IgD-negative memory B cell (primary cell): Measurements from ENCODE around the gene ATRIP. TPM values are rescaled to one million over a fixed set of nuclear protein-coding genes. Genes with fewer than 3 reads are reported as not detected.

Experiments used
- H3K27ac Mint-ChIP-seq, 3 donors: one replicate each; pipeline ENCODE4 v1.8.0; 2020 to 2022; ENCODE audit warnings: mild to moderate bottlenecking in 3 of 3, mixed read lengths in 3 of 3, moderate library complexity in 1 of 3
- H3K27me3 Mint-ChIP-seq: one replicate; pipeline ENCODE4 v1.8.0; 2021; ENCODE audit warnings: mixed read lengths
- H3K36me3 Mint-ChIP-seq: one replicate; pipeline ENCODE4 v1.8.0; 2020; ENCODE audit warnings: mild to moderate bottlenecking, mixed read lengths
- H3K4me1 Mint-ChIP-seq, 3 donors: one replicate each; pipeline ENCODE4 v1.8.0; 2020 to 2022; ENCODE audit warnings: mixed read lengths in 3 of 3, mild to moderate bottlenecking in 1 of 3
- H3K4me3 Mint-ChIP-seq, 4 donors: one replicate each; pipeline ENCODE4 v1.8.0; 2020 to 2022; ENCODE audit warnings: mild to moderate bottlenecking in 4 of 4, mixed read lengths in 4 of 4, moderate library complexity in 3 of 4
- H3K9me3 Mint-ChIP-seq, 3 donors: one replicate each; pipeline ENCODE4 v1.8.0; 2020 to 2021; ENCODE audit warnings: mixed read lengths in 3 of 3, mild to moderate bottlenecking in 1 of 3
- polyA plus RNA-seq: library from polyadenylated mRNA; unstranded; fragments of 300-500 nt; fragmentation: Illumina TruSeq; gene quantifications from one replicate; pipeline ENCODE4 v1.2.3, GENCODE V29; 2021

The ATRIP gene
- polyA plus RNA-seq, 1 donor from 2014 or later: 13.9 TPM

- Mint-ChIP-seq H3K27ac (no peak overlapping the region), H3K36me3 (peaks cover 4% of the 10 kb centered on the region), H3K9me3 (no peaks in the 10 kb centered on the region), H3K4me3 (no peak overlapping the region), H3K4me1 (peaks cover 9 to 22% (median 16%) of the 10 kb centered on the region in 3 donors), H3K27me3 (peaks cover under 1% of the 10 kb centered on the region)
These were observed 10.6 kb upstream of the ATRIP start for GRCh38 chr3:48435774-48436476.

GRCh38 chr3:48436477-48436787 lies 10.1 kb upstream of the ATRIP start:
- peaks cover 4% of the 10 kb centered on the region for H3K36me3 Mint-ChIP-seq
- no peak overlapping the region for H3K4me3 Mint-ChIP-seq
- H3K9me3 Mint-ChIP-seq: no peaks in the 10 kb centered on the region
- H3K27ac Mint-ChIP-seq: no peak overlapping the region
- H3K4me1 Mint-ChIP-seq: peaks cover 12 to 24% (median 18%) of the 10 kb centered on the region in 3 donors
- no peaks in the 10 kb centered on the region for H3K27me3 Mint-ChIP-seq

GRCh38 chr3:48436855-48437254 lies 9.7 kb upstream of the ATRIP start:
- H3K4me1 Mint-ChIP-seq: peaks cover 15 to 27% (median 20%) of the 10 kb centered on the region in 3 donors
- no peak overlapping the region for H3K4me3 Mint-ChIP-seq
- H3K36me3 Mint-ChIP-seq: peaks cover 3% of the 10 kb centered on the region
- H3K27me3 Mint-ChIP-seq: no peaks in the 10 kb centered on the region
- H3K27ac Mint-ChIP-seq: no peak overlapping the region
- no peaks in the 10 kb centered on the region for H3K9me3 Mint-ChIP-seq

GRCh38 chr3:48437812-48438211 lies 8.7 kb upstream of the ATRIP start:
- no peak overlapping the region for H3K4me3 Mint-ChIP-seq
- H3K27ac Mint-ChIP-seq: peak overlapping the region in 1 of 3 donors; percentile 40
- peaks cover 2% of the 10 kb centered on the region for H3K36me3 Mint-ChIP-seq
- peaks cover 20 to 30% (median 20%) of the 10 kb centered on the region in 3 donors for H3K4me1 Mint-ChIP-seq
- H3K9me3 Mint-ChIP-seq: no peaks in the 10 kb centered on the region
- H3K27me3 Mint-ChIP-seq: no peaks in the 10 kb centered on the region

GRCh38 chr3:48439820-48440589 lies 6.5 kb upstream of the ATRIP start, which contains the start of the genes CCDC51 and TMA7:
Gene CCDC51, minus strand, starts transcription at chr3:48440119. Its CDS starts 4,991 bp downstream, at chr3:48435128.
Gene TMA7, plus strand, starts transcription at chr3:48440257. Its CDS starts 40 bp downstream, at chr3:48440297.
- peak within 1 kb of the TSS; percentile 92 to 100 (median 95) for H3K4me3 Mint-ChIP-seq
- H3K4me1 Mint-ChIP-seq: peaks cover 20 to 32% (median 20%) of the 10 kb centered on the region in 3 donors
- no peaks in the 10 kb centered on the region for H3K27me3 Mint-ChIP-seq
- H3K27ac Mint-ChIP-seq: peak within 1 kb of the TSS; percentile 88 to 99 (median 97)
- H3K9me3 Mint-ChIP-seq: no peaks in the 10 kb centered on the region
- peaks cover 2% of the 10 kb centered on the region for H3K36me3 Mint-ChIP-seq

GRCh38 chr3:48440590-48440958 lies 6.0 kb upstream of the ATRIP start:
- Mint-ChIP-seq H3K9me3 (no peaks in the 10 kb centered on the region), H3K4me1 (peaks cover 22 to 34% (median 23%) of the 10 kb centered on the region in 3 donors), H3K36me3 (peaks cover 2% of the 10 kb centered on the region), H3K4me3 (peak overlapping the region; percentile 92 to 100 (median 95)), H3K27ac (peak overlapping the region; percentile 88 to 99 (median 97)), H3K27me3 (no peaks in the 10 kb centered on the region)

- H3K27me3 Mint-ChIP-seq: no peaks in the 10 kb centered on the region
- peak overlapping the region in 2 of 3 donors; percentile 88 to 99 for H3K27ac Mint-ChIP-seq
- peaks cover 33 to 41% (median 34%) of the 10 kb centered on the region in 3 donors for H3K4me1 Mint-ChIP-seq
- peak overlapping the region; percentile 76 to 100 (median 92) for H3K4me3 Mint-ChIP-seq
- no peaks in the 10 kb centered on the region for H3K9me3 Mint-ChIP-seq
- peaks cover 2% of the 10 kb centered on the region for H3K36me3 Mint-ChIP-seq
These were observed 4.6 kb upstream of the ATRIP start for GRCh38 chr3:48441940-48442339.

- H3K27me3 Mint-ChIP-seq: no peaks in the 10 kb centered on the region
- H3K36me3 Mint-ChIP-seq: no peaks in the 10 kb centered on the region
- peak overlapping the region; percentile 93 to 96 (median 95) for H3K27ac Mint-ChIP-seq
- H3K4me1 Mint-ChIP-seq: peaks cover 30 to 37% (median 32%) of the 10 kb centered on the region in 3 donors
- H3K4me3 Mint-ChIP-seq: peak overlapping the region; percentile 89 to 99 (median 94)
- no peaks in the 10 kb centered on the region for H3K9me3 Mint-ChIP-seq
These were observed 1.2 kb upstream of the ATRIP start for GRCh38 chr3:48445277-48445882.

GRCh38 chr3:48446043-48446424 lies 503 bp upstream of the ATRIP start:
- Mint-ChIP-seq H3K4me1 (peaks cover 30 to 33% (median 32%) of the 10 kb centered on the region in 3 donors), H3K27ac (peak overlapping the region; percentile 93 to 96 (median 95)), H3K36me3 (no peaks in the 10 kb centered on the region), H3K27me3 (no peaks in the 10 kb centered on the region), H3K9me3 (no peaks in the 10 kb centered on the region), H3K4me3 (peak overlapping the region; percentile 89 to 99 (median 94))

GRCh38 chr3:48451270-48451669 lies 4.7 kb downstream of the ATRIP start:
- H3K4me3 Mint-ChIP-seq: no peak overlapping the region
- no peak overlapping the region for H3K27ac Mint-ChIP-seq
- no peaks in the 10 kb centered on the region for H3K36me3 Mint-ChIP-seq
- no peaks in the 10 kb centered on the region for H3K9me3 Mint-ChIP-seq
- peaks cover 12 to 15% (median 14%) of the 10 kb centered on the region in 3 donors for H3K4me1 Mint-ChIP-seq
- no peaks in the 10 kb centered on the region for H3K27me3 Mint-ChIP-seq

- no peak overlapping the region for H3K4me3 Mint-ChIP-seq
- no peaks in the 10 kb centered on the region for H3K9me3 Mint-ChIP-seq
- H3K4me1 Mint-ChIP-seq: no peaks in the 10 kb centered on the region
- peaks cover 1% of the 10 kb centered on the region for H3K36me3 Mint-ChIP-seq
- H3K27ac Mint-ChIP-seq: no peak overlapping the region
- H3K27me3 Mint-ChIP-seq: no peaks in the 10 kb centered on the region
These were observed 9.9 kb downstream of the ATRIP start for GRCh38 chr3:48456456-48456855.

- Mint-ChIP-seq H3K4me1 (no peaks in the 10 kb centered on the region), H3K36me3 (peaks cover 1% of the 10 kb centered on the region), H3K27me3 (no peaks in the 10 kb centered on the region), H3K9me3 (no peaks in the 10 kb centered on the region), H3K4me3 (no peak overlapping the region), H3K27ac (peak overlapping the region in 1 of 3 donors; percentile 65)
These were observed 12.8 kb downstream of the ATRIP start for GRCh38 chr3:48459331-48459730.

GRCh38 chr3:48459773-48460516 lies 13.4 kb downstream of the ATRIP start:
- no peaks in the 10 kb centered on the region for H3K27me3 Mint-ChIP-seq
- H3K4me1 Mint-ChIP-seq: no peaks in the 10 kb centered on the region
- no peak overlapping the region for H3K4me3 Mint-ChIP-seq
- no peaks in the 10 kb centered on the region for H3K9me3 Mint-ChIP-seq
- H3K27ac Mint-ChIP-seq: no peak overlapping the region
- H3K36me3 Mint-ChIP-seq: peaks cover 1% of the 10 kb centered on the region

GRCh38 chr3:48460517-48460902 lies 14.0 kb downstream of the ATRIP start:
- Mint-ChIP-seq H3K36me3 (peaks cover 1% of the 10 kb centered on the region), H3K4me3 (peak overlapping the region in 1 of 4 donors; percentile 70), H3K9me3 (no peaks in the 10 kb centered on the region), H3K27ac (no peak overlapping the region), H3K27me3 (no peaks in the 10 kb centered on the region), H3K4me1 (peaks cover 0 to 4% (median 0%) of the 10 kb centered on the region in 3 donors)
